ENCODE data around the gene RRP1B.
A peak's percentile ranks its signal among the peaks of the same experiment; 100 is the strongest.
"Not testable (repeated sequence)": the region's sequence is repeated elsewhere in the genome, so short reads cannot be mapped to it uniquely, and the experiment has no call there.

Gene RRP1B

DNA sequence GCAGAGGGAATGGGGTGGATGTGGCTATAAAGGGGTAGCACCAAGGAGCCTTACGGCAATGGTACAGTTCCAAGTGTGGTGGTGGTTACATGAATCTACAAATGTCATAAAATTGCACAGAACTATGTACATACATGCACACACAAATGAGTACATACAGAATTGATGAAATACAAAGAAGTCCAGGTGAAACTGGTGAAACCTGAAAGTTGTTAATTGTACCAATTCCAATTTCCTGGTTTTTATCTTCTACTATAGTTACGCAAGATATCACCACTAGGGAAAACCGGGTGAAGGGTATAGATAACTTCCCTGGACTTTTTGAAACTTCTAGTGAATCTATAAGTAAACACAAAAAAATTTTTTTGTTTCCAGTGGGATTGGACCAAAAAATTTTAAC lies 19.0 kb upstream of the RRP1B start:
- H3K27ac ChIP-seq (ENCODE audit: low read depth, low read length, severe bottlenecking), result no peak overlapping the region
- WGBS, 2 experiments (ENCODE audit: insufficient coverage in 2 of 2), result no CpG with 5 or more reads among the region's 3 CpGs

DNA sequence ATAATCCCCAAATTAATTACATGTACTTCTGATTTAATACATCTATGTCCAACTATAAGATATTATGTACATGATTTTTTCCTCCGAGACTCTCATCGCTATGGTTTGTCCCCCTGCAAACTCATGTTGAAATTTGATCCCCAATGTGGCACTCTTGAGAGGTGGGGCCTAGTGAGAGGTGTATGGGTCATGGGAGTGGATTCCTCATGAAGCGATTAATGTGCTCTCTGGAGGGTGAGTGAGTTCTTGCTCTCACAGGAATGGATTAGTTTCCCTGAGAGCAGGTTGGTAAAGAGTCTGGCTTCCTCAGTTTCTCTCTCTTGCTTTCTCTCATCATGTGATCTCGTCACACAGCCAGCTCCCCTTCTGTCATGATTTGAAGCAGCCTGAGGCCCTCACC lies 16.2 kb upstream of the RRP1B start:
- peaks cover 18% of the 10 kb centered on the region for H3K4me1 ChIP-seq (ENCODE audit: control insufficient read depth, insufficient read depth, low read length, poor library complexity, severe bottlenecking)
- WGBS, 2 experiments (ENCODE audit: insufficient coverage in 2 of 2), result 71% methylated on average over 1 of the region's 4 CpGs; no CpG with 5 or more reads in 1 of the 2 experiments
- no peak overlapping the region for H3K27ac ChIP-seq (ENCODE audit: low read depth, low read length, severe bottlenecking)
- no peak overlapping the region for H3K4me3 ChIP-seq (ENCODE audit: extremely low read depth, insufficient read depth, low read length, poor library complexity, severe bottlenecking)
- no peaks in the 10 kb centered on the region for H3K9me3 ChIP-seq (ENCODE audit: control insufficient read depth, low read length)
- H3K36me3 ChIP-seq (ENCODE audit: control insufficient read depth, insufficient read depth, low read length), result no peaks in the 10 kb centered on the region

More for the DNA sequence above, 19.0 kb upstream of the RRP1B start:
- Histone ChIP-seq H3K4me1 (ENCODE audit: control insufficient read depth, insufficient read depth, low read length, poor library complexity, severe bottlenecking) (peaks cover 8% of the 10 kb centered on the region), H3K9me3 (ENCODE audit: control insufficient read depth, low read length) (no peaks in the 10 kb centered on the region), H3K4me3 (ENCODE audit: extremely low read depth, insufficient read depth, low read length, poor library complexity, severe bottlenecking) (no peak overlapping the region), H3K36me3 (ENCODE audit: control insufficient read depth, insufficient read depth, low read length) (no peaks in the 10 kb centered on the region)

DNA sequence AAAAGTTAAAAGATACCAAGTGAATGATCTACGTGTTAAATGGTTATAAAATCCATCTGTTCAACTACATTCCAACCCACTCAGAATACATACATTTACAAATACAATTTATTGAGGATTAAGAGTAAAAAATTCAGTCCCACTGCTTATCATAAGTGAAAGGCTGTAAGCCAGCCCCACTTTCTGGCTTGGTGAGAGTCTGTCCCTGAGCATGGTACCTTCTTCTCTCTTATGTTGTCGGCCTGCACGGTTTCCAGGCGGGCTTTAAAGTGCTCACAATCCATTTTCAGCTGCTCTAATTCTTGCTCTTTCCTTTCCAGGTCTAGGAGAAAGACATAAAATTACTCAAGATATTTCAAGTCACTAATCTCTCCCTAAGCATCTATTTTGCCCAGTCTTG lies 15.3 kb upstream of the RRP1B start:
- Histone ChIP-seq H3K4me3 (ENCODE audit: extremely low read depth, insufficient read depth, low read length, poor library complexity, severe bottlenecking) (no peak overlapping the region), H3K4me1 (ENCODE audit: control insufficient read depth, insufficient read depth, low read length, poor library complexity, severe bottlenecking) (peaks cover 18% of the 10 kb centered on the region), H3K9me3 (ENCODE audit: control insufficient read depth, low read length) (no peaks in the 10 kb centered on the region), H3K36me3 (ENCODE audit: control insufficient read depth, insufficient read depth, low read length) (no peaks in the 10 kb centered on the region), H3K27ac (ENCODE audit: low read depth, low read length, severe bottlenecking) (no peak overlapping the region)
- 90 to 100% methylated on average over 3 of the region's 4 CpGs for WGBS, 2 experiments (ENCODE audit: insufficient coverage in 2 of 2)

DNA sequence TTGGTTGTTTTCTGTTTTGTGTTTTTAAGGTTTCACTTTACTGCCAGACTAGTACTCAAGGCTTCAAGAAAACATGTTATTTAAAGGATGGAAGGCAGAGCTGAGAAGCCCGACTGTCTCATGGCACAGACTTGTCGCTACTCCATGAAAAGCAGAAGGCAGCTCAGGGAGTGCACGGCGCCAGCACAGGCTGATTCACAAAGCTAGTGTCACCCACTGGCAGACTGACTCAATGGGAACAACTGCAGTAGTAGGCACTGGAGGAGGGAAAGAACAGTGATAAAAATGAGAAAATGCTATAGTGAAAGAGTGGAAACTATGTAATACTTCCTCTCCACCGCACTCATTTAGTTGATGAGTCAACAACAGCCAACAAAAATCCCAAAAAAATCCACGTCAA lies 14.8 kb upstream of the RRP1B start:
- H3K36me3 ChIP-seq (ENCODE audit: control insufficient read depth, insufficient read depth, low read length), result no peaks in the 10 kb centered on the region
- peaks cover 18% of the 10 kb centered on the region for H3K4me1 ChIP-seq (ENCODE audit: control insufficient read depth, insufficient read depth, low read length, poor library complexity, severe bottlenecking)
- H3K9me3 ChIP-seq (ENCODE audit: control insufficient read depth, low read length), result no peaks in the 10 kb centered on the region
- 93 to 96% methylated on average over 4 of the region's 6 CpGs for WGBS, 2 experiments (ENCODE audit: insufficient coverage in 2 of 2)
- no peak overlapping the region for H3K4me3 ChIP-seq (ENCODE audit: extremely low read depth, insufficient read depth, low read length, poor library complexity, severe bottlenecking)
- no peak overlapping the region for H3K27ac ChIP-seq (ENCODE audit: low read depth, low read length, severe bottlenecking)

DNA sequence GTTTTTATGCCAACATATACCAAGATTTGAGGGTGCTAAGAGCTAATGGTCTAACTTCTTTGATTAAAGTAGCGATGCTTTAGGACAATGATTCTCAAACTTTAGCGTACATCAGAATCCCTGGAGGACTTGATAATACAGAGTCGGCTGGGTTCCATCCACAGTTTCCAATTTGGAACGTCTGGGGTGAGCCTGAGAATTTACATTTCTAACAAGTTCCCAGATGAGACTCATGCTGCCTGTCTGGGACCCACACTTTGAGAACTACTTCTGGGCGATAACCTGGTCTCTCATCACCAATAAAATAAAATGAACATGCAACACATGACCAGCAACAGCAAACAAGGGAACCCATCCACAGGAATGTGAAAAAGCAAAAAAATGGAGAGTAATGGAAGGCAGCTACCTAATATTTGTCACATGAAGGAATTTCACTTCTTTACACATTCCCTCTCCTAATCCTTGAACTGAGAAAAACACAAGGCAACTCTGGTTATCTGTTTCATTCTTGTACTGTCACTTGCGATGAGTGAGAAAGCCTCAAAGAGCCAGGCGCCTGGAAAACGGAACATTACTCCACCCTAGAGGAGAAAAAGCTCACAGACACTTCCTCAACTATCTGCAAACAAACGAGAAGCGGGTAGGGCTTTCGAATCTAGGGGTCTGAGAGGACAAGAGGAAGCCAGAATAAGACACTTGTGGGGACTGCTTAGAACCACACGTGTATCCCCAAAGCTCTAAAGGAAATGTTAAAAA lies 14.0 kb upstream of the RRP1B start:
- WGBS, 2 experiments (ENCODE audit: insufficient coverage in 2 of 2), result 77 to 78% methylated on average over 5 to 8 of the region's 12 CpGs
- Histone ChIP-seq H3K27ac (ENCODE audit: low read depth, low read length, severe bottlenecking) (peak overlapping the region; percentile 68), H3K4me3 (ENCODE audit: extremely low read depth, insufficient read depth, low read length, poor library complexity, severe bottlenecking) (no peak overlapping the region)

DNA sequence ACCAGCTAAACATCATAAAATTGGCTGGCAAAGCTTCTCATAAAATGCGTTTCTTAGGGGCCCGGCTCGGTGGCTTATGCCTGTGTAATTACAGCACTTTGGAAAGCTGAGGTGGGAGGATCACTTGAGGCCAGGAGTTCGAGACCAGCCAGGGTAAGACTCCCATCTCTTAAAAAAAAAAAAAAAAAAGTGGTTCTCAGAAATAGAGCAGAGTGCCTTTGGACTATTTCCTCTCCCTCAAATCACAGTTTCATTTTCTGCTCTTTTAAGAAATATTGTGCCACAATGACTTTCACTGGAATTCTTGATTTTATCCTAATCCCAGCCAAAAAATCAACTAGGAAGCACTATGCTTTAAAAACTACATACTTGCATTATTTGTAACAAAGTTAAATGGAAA lies 13.4 kb upstream of the RRP1B start:
- no peaks in the 10 kb centered on the region for H3K9me3 ChIP-seq (ENCODE audit: control insufficient read depth, low read length)
- H3K4me1 ChIP-seq (ENCODE audit: control insufficient read depth, insufficient read depth, low read length, poor library complexity, severe bottlenecking), result peaks cover 18% of the 10 kb centered on the region
- no peak overlapping the region for H3K4me3 ChIP-seq (ENCODE audit: extremely low read depth, insufficient read depth, low read length, poor library complexity, severe bottlenecking)
- 74% methylated on average over 3 of the region's 4 CpGs; no CpG with 5 or more reads in 1 of the 2 experiments for WGBS, 2 experiments (ENCODE audit: insufficient coverage in 2 of 2)
- peak overlapping the region; percentile 68 for H3K27ac ChIP-seq (ENCODE audit: low read depth, low read length, severe bottlenecking)
- no peaks in the 10 kb centered on the region for H3K36me3 ChIP-seq (ENCODE audit: control insufficient read depth, insufficient read depth, low read length)

More for the DNA sequence above, 14.0 kb upstream of the RRP1B start:
- H3K36me3 ChIP-seq (ENCODE audit: control insufficient read depth, insufficient read depth, low read length), result no peaks in the 10 kb centered on the region
- peaks cover 18% of the 10 kb centered on the region for H3K4me1 ChIP-seq (ENCODE audit: control insufficient read depth, insufficient read depth, low read length, poor library complexity, severe bottlenecking)
- no peaks in the 10 kb centered on the region for H3K9me3 ChIP-seq (ENCODE audit: control insufficient read depth, low read length)

DNA sequence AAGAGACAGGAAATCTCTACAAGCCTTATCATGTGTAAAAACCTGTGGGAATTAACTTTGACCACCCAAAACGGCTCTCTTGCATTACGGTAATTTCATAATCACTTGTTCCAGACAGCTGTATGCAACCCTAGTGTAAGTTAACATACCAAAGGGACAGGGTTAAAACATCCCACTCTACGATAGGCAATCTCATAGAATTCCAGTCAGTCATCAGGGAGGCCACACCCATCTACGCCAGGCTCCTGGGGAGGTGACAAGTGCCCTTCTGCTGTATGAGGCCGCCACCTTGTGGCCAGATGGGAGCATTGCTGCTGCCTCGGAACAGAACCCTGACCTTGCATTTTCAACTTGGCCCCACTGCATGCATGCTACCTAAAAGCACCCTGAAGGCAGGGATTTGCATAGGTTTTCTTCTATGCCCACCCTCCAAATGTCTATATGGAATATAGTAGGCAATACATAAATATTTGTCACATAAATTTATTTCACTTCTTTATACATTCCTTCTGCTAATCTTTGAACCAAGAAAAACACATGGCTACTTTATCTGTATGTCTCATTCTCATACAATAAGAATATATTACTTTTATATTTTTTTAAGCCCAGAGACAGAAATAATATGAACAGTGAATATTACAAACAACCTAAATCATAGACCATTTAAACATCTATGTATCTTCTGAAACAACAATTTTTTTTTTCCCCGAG lies 12.7 kb upstream of the RRP1B start:
- H3K4me3 ChIP-seq (ENCODE audit: extremely low read depth, insufficient read depth, low read length, poor library complexity, severe bottlenecking), result no peak overlapping the region
- H3K9me3 ChIP-seq (ENCODE audit: control insufficient read depth, low read length), result no peaks in the 10 kb centered on the region
- peak overlapping the region; percentile 68 for H3K27ac ChIP-seq (ENCODE audit: low read depth, low read length, severe bottlenecking)
- 21 to 25% methylated on average over 4 of the region's 7 CpGs for whole genome bisulfite sequencing, 2 experiments (ENCODE audit: insufficient coverage in 2 of 2)
- H3K4me1 ChIP-seq (ENCODE audit: control insufficient read depth, insufficient read depth, low read length, poor library complexity, severe bottlenecking), result peaks cover 18% of the 10 kb centered on the region
- H3K36me3 ChIP-seq (ENCODE audit: control insufficient read depth, insufficient read depth, low read length), result no peaks in the 10 kb centered on the region

DNA sequence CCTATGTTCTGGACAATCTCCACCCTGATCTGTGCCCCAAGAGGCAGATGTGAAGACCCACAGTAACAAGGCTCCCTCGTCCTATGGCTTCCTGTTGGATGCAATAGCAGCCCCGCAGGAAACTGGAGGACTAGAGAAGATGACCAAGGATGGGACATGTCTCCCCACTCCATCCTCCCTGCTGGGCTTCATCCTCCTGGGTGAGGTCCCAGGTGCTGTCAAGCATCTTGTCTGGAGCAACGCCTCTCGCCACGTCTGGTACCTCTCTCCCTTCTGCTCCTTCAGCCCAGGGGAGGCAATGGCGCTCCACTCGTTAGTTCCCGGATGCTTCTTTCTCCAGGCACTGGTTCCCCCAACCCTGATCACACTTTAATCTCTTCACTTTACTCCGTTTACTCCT lies 11.2 kb upstream of the RRP1B start:
- 77 to 78% methylated on average over 7 to 8 of the region's 9 CpGs for WGBS, 2 experiments (ENCODE audit: insufficient coverage in 2 of 2)

DNA sequence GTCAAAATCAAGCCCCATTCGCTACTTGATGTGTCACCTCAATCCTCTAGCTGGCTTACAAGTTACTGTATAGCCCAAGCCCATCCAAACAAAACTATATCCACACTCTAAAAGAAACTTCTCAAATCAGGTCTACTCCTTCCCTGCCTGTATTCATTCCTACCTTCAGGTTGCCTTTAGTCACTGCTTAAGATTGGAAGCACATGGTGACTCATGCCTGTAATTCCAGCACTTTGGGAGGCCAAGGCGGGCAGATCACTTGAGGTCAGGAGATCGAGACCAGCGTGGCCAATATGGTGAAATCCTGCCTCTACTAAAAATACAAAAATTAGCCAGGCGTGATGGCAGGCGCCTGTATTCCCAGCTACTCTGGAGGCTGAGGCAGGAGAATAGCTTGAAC lies 7.4 kb upstream of the RRP1B start:
- 90 to 100% methylated on average over 6 of the region's 6 CpGs for WGBS, 2 experiments (ENCODE audit: insufficient coverage in 2 of 2)
- not testable (repeated sequence) for H3K4me3 ChIP-seq (ENCODE audit: extremely low read depth, insufficient read depth, low read length, poor library complexity, severe bottlenecking); H3K36me3 ChIP-seq (ENCODE audit: control insufficient read depth, insufficient read depth, low read length); H3K4me1 ChIP-seq (ENCODE audit: control insufficient read depth, insufficient read depth, low read length, poor library complexity, severe bottlenecking); H3K9me3 ChIP-seq (ENCODE audit: control insufficient read depth, low read length); H3K27ac ChIP-seq (ENCODE audit: low read depth, low read length, severe bottlenecking)

More for the DNA sequence above, 11.2 kb upstream of the RRP1B start:
- Histone ChIP-seq H3K9me3 (ENCODE audit: control insufficient read depth, low read length) (no peaks in the 10 kb centered on the region), H3K36me3 (ENCODE audit: control insufficient read depth, insufficient read depth, low read length) (no peaks in the 10 kb centered on the region), H3K4me3 (ENCODE audit: extremely low read depth, insufficient read depth, low read length, poor library complexity, severe bottlenecking) (no peak overlapping the region), H3K4me1 (ENCODE audit: control insufficient read depth, insufficient read depth, low read length, poor library complexity, severe bottlenecking) (peaks cover 18% of the 10 kb centered on the region), H3K27ac (ENCODE audit: low read depth, low read length, severe bottlenecking) (no peak overlapping the region)

DNA sequence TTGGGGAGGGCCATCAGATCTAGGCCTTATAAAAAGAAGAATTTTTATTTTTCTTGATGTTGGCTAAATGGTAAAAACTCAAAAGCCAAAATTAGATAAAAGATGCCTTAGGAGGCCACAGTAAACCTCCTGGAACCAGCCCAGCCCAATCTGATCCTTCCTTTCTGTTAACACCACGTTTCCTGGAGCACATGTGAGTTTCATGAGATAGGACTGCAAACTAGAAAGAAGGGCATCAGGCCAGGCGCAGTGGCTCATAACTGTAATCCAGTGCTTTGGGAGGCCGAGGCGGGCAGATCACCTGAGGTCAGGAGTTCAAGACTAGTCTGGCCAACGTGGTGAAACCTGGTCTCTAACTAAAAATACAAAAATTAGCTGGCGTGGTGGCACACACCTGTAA lies 6.7 kb upstream of the RRP1B start:
- WGBS, 2 experiments (ENCODE audit: insufficient coverage in 2 of 2), result 91 to 100% methylated on average over 4 to 6 of the region's 6 CpGs

DNA sequence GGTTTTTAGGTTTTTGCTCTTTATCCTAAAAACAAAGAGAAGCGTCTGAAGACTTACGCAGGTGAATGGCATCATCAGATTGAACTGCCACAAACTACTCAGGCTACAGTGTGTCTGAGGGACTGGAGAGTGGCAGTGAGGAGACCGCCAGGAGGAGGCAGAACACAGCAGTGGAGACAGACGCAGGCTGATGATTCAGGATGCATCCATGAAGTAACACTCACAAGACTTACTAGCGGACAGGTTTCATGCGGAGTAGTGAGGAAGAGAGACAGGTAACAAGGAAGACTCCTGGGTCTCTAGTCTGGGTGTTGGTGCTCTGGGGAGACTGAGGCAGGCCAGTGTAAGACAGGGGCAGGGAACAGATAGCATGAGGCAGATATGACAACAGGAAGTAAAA lies 5.7 kb upstream of the RRP1B start:
- H3K27ac ChIP-seq (ENCODE audit: low read depth, low read length, severe bottlenecking), result no peak overlapping the region
- H3K4me3 ChIP-seq (ENCODE audit: extremely low read depth, insufficient read depth, low read length, poor library complexity, severe bottlenecking), result no peak overlapping the region
- WGBS, 2 experiments (ENCODE audit: insufficient coverage in 2 of 2), result 93 to 94% methylated on average over 5 to 6 of the region's 6 CpGs
- H3K36me3 ChIP-seq (ENCODE audit: control insufficient read depth, insufficient read depth, low read length), result no peaks in the 10 kb centered on the region
- H3K9me3 ChIP-seq (ENCODE audit: control insufficient read depth, low read length), result no peaks in the 10 kb centered on the region
- peaks cover 4% of the 10 kb centered on the region for H3K4me1 ChIP-seq (ENCODE audit: control insufficient read depth, insufficient read depth, low read length, poor library complexity, severe bottlenecking)

More for the DNA sequence above, 6.7 kb upstream of the RRP1B start:
- no peaks in the 10 kb centered on the region for H3K9me3 ChIP-seq (ENCODE audit: control insufficient read depth, low read length)
- H3K4me3 ChIP-seq (ENCODE audit: extremely low read depth, insufficient read depth, low read length, poor library complexity, severe bottlenecking), result no peak overlapping the region
- no peaks in the 10 kb centered on the region for H3K36me3 ChIP-seq (ENCODE audit: control insufficient read depth, insufficient read depth, low read length)
- peaks cover 4% of the 10 kb centered on the region for H3K4me1 ChIP-seq (ENCODE audit: control insufficient read depth, insufficient read depth, low read length, poor library complexity, severe bottlenecking)
- H3K27ac ChIP-seq (ENCODE audit: low read depth, low read length, severe bottlenecking), result no peak overlapping the region
